Left ventricle myocardium inferior (tissue), 1 donor: ENCODE measurements around the gene NPFFR2. TPM values are rescaled to one million over a fixed set of nuclear protein-coding genes. Genes with fewer than 3 reads are reported as not detected.
"Not testable (repeated sequence)": the region's sequence is repeated elsewhere in the genome, so short reads cannot be mapped to it uniquely, and the experiment has no call there.

Experiments used
- DNase-seq: peaks from one replicate; pipeline ENCODE4 v3.0.0-alpha.2; 2020
- H3K27ac ChIP-seq: fragments of 200-600 bp; replicated peaks from 2 replicates; pipeline ENCODE4 v1.8.0; 2021
- H3K27me3 ChIP-seq: fragments of 200-600 bp; 2 replicates; pipeline ENCODE4 v1.8.0; 2021; ENCODE audit warnings: low read depth
- H3K36me3 ChIP-seq: fragments of 200-600 bp; 2 replicates; pipeline ENCODE4 v1.8.0; 2021
- H3K4me1 ChIP-seq: fragments of 200-600 bp; 2 replicates; pipeline ENCODE4 v1.8.0; 2021
- H3K4me3 ChIP-seq: fragments of 200-600 bp; 2 replicates; pipeline ENCODE4 v1.8.0; 2021; ENCODE audit warnings: mild to moderate bottlenecking, moderate library complexity
- H3K9me3 ChIP-seq: fragments of 200-600 bp; replicated peaks from 2 replicates; pipeline ENCODE4 v1.8.0; 2021
- intact Hi-C: fragments of 100-400 bp; cut with micrococcal nuclease; formaldehyde crosslinking; loops from one replicate; pipeline ENCODE4 v1.11.0; 2022
- total RNA-seq: library from RNA; stranded (reverse); fragmentation: NEBNext Ultra II Directional; extraction: Animal tissue kit (Norgen Biotek cat#: 25700); gene quantifications from one replicate; pipeline ENCODE4 v1.2.1, GENCODE V29; 2021
- TF ChIP-seq, protein P1 (sequence below): fragments of 200-600 bp; IDR thresholded peaks from 2 replicates; pipeline ENCODE4 v1.8.0; 2021; ENCODE audit warnings: antibody characterized with exemption, mild to moderate bottlenecking, borderline replicate concordance
- donor health status: DM: no; HTN: yes; CAD: no; lungs with severe emphysema.

The NPFFR2 gene
- total RNA-seq, 1 donor from 2014 or later: not detected

DNA sequence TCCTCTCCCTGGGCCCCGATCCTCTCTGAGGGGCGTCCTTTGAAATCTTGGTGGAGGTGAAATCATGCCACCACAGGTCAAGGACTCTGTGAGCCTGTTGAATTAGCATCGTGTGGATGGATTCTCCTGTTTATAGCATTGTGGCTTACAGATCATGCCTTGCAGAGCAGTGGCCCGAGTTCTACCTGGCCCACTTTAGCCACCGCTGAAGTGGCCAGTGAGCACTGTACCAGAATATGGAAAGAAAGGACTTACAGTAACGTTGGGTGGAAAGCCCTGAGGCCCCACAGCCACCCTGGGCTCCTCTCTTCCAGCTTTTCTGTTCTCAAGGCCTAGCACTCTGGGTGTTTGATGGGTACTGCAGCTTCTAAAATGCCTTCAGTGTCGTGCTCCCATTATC is 35.3 kb downstream of the NPFFR2 start:
- H3K4me1 ChIP-seq: no peaks in the 10 kb centered on the region

DNA sequence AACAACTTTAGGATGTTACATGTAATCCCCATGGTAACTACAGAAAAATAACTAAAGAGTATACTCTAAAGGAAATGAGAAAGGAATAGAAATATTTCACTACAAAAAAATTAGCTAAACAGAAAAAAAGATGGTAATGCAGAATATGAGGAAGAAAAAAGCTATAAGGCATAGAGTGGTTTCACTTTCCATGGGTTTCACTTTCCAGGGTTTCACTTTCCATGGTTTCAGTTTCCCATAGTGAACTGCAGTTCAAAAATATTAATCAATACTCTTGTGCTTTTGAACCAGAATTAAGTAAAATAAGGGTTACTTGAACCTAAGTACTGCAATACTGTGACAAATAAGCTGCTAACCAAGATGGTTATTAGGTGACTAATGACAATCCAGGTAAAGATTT is 42.0 kb downstream of the NPFFR2 start:
- no peaks in the 10 kb centered on the region for H3K36me3 ChIP-seq
- no peaks in the 10 kb centered on the region for H3K4me1 ChIP-seq
- no peak overlapping the region for H3K4me3 ChIP-seq
- intact Hi-C loops: no loop called here
- H3K9me3 ChIP-seq: no peaks in the 10 kb centered on the region
- no peak overlapping the region for H3K27ac ChIP-seq
- no peak for DNase-seq
- TF ChIP-seq, protein P1, sequence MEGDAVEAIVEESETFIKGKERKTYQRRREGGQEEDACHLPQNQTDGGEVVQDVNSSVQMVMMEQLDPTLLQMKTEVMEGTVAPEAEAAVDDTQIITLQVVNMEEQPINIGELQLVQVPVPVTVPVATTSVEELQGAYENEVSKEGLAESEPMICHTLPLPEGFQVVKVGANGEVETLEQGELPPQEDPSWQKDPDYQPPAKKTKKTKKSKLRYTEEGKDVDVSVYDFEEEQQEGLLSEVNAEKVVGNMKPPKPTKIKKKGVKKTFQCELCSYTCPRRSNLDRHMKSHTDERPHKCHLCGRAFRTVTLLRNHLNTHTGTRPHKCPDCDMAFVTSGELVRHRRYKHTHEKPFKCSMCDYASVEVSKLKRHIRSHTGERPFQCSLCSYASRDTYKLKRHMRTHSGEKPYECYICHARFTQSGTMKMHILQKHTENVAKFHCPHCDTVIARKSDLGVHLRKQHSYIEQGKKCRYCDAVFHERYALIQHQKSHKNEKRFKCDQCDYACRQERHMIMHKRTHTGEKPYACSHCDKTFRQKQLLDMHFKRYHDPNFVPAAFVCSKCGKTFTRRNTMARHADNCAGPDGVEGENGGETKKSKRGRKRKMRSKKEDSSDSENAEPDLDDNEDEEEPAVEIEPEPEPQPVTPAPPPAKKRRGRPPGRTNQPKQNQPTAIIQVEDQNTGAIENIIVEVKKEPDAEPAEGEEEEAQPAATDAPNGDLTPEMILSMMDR: no peak
- no peaks in the 10 kb centered on the region for H3K27me3 ChIP-seq

More for the DNA sequence above, 35.3 kb downstream of the NPFFR2 start:
- DNase-seq: no peak
- intact Hi-C loops: no loop called here
- Histone ChIP-seq H3K9me3 (no peaks in the 10 kb centered on the region), H3K36me3 (no peaks in the 10 kb centered on the region), H3K27ac (no peak overlapping the region), H3K27me3 (no peaks in the 10 kb centered on the region), H3K4me3 (no peak overlapping the region)
- TF ChIP-seq, protein P1: no peak

DNA sequence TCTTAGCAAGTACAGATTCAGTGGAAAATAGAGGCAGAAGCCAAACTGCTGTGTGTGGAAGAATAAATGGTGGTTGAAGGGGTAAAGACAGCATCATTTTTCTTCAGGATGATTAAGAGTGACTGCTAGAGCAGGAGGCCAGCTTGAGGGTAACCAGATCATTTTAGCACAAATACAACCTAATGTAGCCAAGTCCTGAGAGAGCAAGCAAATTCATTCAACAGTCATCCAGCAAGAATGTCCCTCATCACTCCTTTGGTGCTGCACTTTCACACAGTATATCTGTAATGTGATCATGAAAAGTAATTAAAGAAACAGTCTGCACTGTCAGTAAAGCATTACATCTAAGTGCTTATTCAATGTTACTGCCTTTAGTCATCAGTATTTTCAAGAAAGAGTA is 44.8 kb downstream of the NPFFR2 start:
- intact Hi-C loops: no loop called here
- no peak overlapping the region for H3K27ac ChIP-seq
- no peaks in the 10 kb centered on the region for H3K36me3 ChIP-seq
- H3K4me3 ChIP-seq: no peak overlapping the region
- no peak for DNase-seq
- no peaks in the 10 kb centered on the region for H3K4me1 ChIP-seq
- H3K27me3 ChIP-seq: no peaks in the 10 kb centered on the region
- H3K9me3 ChIP-seq: no peaks in the 10 kb centered on the region
- TF ChIP-seq, protein P1: no peak

DNA sequence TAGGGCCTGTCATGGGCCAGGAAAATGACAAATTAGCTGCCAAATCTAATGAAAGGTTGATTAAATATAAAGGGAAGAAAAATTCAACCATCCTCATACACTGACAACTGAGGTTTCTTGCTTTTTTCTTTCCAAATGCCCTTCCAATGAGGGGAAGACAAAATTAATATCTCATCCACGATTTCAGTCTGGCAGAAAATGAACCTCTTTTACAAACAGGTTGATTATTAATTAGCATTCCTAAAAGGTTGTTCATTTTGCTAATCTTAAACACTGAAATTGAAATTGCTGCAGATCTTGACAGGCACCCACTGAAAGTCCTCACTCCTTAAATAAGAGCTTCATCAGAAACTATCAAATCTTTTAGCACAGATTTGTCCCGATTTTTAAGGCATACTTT is 45.5 kb downstream of the NPFFR2 start:
- TF ChIP-seq, protein P1: no peak
- no peaks in the 10 kb centered on the region for H3K4me1 ChIP-seq
- H3K27ac ChIP-seq: no peak overlapping the region
- H3K9me3 ChIP-seq: no peaks in the 10 kb centered on the region
- no peak overlapping the region for H3K4me3 ChIP-seq
- DNase-seq: no peak
- intact Hi-C loops: no loop called here
- H3K27me3 ChIP-seq: no peaks in the 10 kb centered on the region
- H3K36me3 ChIP-seq: no peaks in the 10 kb centered on the region

DNA sequence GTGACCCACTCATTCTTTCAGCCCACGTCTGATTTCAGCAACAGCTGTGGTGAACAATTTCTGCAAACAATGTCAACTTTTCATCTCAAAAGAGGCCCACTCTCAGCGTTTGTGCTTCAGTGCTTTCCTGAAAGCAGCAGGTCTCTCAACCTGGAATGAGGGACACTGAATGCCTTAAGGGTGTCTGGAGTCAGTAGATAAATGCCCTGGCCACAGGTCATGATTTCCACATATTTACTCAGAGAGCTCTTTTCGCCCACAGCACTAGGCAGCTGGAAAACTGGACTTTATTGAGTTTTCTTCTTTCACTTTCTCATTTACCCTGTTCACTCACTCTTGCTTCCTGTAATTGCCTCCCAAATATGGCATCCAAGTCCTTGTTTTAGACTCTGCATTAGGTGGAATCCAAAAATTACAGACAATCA is 52.8 kb downstream of the NPFFR2 start:
- H3K9me3 ChIP-seq: no peaks in the 10 kb centered on the region
- intact Hi-C loops: no loop called here
- H3K4me1 ChIP-seq: no peaks in the 10 kb centered on the region
- H3K27me3 ChIP-seq: no peaks in the 10 kb centered on the region
- H3K4me3 ChIP-seq: no peak overlapping the region
- DNase-seq: no peak
- H3K36me3 ChIP-seq: no peaks in the 10 kb centered on the region
- TF ChIP-seq, protein P1: no peak
- H3K27ac ChIP-seq: no peak overlapping the region

DNA sequence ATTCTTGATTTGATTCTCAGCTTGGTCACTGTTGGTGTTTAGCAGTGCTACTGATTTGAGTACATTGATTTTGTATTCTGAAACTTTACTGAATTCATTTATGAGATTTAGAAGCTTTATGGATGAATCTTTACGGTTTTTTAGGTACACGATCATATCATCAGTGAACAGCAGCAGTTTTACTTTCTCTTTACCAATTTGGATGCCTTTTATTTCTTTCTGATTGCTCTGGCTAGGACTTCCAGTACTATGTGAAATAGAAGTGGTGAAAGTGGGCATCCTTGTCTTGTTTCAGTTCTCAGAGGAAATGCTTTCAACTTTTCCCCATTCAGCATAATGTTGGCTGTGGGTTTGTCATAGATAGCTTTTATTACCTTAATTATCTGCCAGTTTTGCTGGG is 58.8 kb downstream of the NPFFR2 start:
- H3K27me3 ChIP-seq, H3K4me3 ChIP-seq, H3K4me1 ChIP-seq, DNase-seq, H3K9me3 ChIP-seq, H3K36me3 ChIP-seq, intact Hi-C loops, H3K27ac ChIP-seq: not testable (repeated sequence)
